ENCODE measurements around the gene B3GALT5.
"Not testable (repeated sequence)": the region's sequence is repeated elsewhere in the genome, so short reads cannot be mapped to it uniquely, and the experiment has no call there.

B3GALT5 gene

GRCh38 chr21:39669485-39669884 is 56.7 kb downstream of the B3GALT5 start:
- no peak for DNase-seq

GRCh38 chr21:39669976-39670661 is 57.4 kb downstream of the B3GALT5 start:
- DNase-seq: no peak

DNA sequence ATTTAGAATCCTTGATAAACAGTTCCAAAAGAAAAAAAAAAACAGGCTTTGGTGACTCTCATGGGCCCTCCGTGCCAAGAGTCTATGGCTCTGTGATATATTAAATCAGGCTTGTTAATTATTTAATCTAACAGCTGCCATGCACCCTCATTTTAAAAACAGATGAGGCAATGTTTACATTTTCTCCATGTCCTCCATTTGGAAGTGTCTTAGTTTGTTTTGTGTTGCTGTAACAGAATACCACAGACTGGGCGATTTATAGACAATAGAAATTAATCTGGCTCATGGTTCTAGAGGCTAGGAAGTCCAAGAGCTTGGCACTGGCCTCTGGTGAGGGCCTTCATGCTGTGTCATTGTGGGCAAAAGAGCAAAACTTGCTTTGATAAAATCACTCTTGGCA is 58.0 kb downstream of the B3GALT5 start:
- DNase-seq: no peak

GRCh38 chr21:39671986-39672385 is 59.2 kb downstream of the B3GALT5 start:
- no peak for DNase-seq

- no peak for DNase-seq
Observed at GRCh38 chr21:39673163-39673562, 60.4 kb downstream of the B3GALT5 start.

GRCh38 chr21:39673736-39674135 is 61.0 kb downstream of the B3GALT5 start:
- DNase-seq: no peak

GRCh38 chr21:39674801-39675200 is 62.1 kb downstream of the B3GALT5 start:
- no peak for DNase-seq

- DNase-seq: no peak
Observed at GRCh38 chr21:39675590-39675989, 62.9 kb downstream of the B3GALT5 start.

GRCh38 chr21:39675993-39676661 is 63.4 kb downstream of the B3GALT5 start:
- DNase-seq: no peak

DNA sequence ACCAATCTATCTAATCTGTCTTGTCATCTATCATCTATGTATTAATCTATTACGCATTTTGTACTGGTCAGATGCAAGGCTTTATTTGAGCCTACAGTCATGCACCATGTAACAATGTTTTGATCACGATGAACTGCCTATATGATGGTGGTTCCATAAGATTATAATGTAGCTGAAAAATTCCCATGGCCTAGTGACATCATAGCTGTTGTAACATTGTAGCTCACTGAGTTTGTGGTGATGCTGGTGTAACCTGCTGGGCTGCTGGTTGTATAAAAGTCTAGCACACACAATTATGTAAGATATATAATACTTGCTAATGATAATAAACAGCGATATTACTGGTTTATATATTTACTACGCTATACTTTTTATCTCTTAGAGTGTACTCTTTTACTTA is 67.5 kb downstream of the B3GALT5 start:
- DNase-seq: no peak

GRCh38 chr21:39681257-39681656 is 68.5 kb downstream of the B3GALT5 start:
- DNase-seq: no peak

DNA sequence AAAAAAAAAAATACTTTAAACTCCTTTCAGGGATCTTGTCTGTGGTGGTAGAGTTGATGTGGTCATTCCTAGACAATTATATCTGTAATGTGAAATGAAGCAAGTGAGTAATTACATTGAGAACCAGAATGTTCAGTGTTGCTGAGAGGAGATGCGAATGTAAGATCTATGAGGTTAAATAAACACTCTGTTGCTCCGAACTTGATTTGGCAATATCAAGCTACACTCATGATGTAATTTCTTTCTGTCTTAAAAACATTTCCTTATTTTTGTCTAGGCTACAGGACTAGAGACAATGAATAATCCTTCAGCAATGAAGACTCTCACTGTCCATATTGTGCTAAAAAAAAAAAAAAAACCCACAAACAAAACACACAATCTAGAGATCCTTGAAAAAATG is 69.1 kb downstream of the B3GALT5 start:
- DNase-seq: no peak

GRCh38 chr21:39685236-39685635 is 72.5 kb downstream of the B3GALT5 start:
- DNase-seq: no peak

GRCh38 chr21:39685991-39686390 is 73.3 kb downstream of the B3GALT5 start:
- no peak for DNase-seq

DNA sequence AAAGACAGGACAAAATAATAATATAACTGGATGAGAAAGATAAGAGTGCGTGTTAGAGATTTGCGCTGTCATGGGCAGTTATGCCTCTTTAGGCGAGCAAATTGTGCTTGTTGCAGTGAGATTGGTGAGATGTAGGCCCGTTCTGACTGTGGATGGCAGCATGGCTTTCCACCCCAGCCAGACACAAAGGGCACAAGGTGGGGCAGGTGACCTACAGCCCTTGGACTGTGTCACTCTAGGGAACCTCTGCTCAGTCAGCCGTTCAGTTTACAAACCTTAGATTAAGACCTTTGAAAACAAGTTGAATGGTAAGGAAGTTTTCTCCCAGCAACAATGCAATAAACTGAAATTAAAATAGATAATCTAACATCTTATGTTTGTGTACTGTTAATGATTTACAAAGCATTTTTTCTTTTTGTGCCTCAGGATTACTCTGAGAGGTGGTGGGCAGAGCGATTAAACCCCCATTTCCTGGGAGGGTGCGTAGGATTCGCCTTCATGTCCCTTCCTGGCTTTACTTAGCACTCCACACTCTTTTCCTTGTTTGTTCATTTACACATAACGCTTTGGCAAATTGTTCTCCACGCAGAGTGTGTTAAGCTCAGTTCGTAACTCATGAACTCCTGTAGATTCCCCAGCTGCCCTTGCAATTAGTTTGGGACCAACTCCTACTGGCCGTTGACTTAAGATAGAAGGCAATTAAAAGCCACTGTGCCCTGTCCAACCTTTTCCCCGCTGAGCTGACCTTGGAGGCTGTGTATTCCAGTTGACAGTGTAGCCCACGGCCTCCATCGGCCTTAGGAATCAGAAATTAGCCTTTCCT is 74.1 kb downstream of the B3GALT5 start:
- no peak for DNase-seq

GRCh38 chr21:39688010-39688409 is 75.3 kb downstream of the B3GALT5 start:
- DNase-seq: no peak

DNA sequence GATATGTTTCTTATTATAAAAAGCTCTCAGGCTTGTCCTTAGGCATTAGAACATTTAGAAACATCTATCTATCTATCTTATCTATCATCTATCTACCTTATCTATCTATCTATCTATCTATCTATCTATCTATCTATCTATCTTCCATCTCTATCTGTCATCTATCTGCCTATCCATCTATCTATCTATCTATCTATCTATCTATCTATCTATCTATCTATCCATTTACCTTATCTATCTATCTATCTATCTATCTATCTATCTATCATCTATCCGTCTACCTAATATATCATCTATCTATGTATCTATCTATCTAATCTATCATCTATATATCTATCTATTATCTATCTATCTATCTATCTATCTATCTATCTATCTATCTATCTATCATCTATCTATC is 77.1 kb downstream of the B3GALT5 start:
- not testable (repeated sequence) for DNase-seq

- no peak for DNase-seq
Observed at GRCh38 chr21:39690454-39690853, 77.7 kb downstream of the B3GALT5 start.

GRCh38 chr21:39694750-39695149 is 82.0 kb downstream of the B3GALT5 start:
- DNase-seq: no peak

GRCh38 chr21:39696196-39696595 is 83.5 kb downstream of the B3GALT5 start:
- no peak for DNase-seq

DNA sequence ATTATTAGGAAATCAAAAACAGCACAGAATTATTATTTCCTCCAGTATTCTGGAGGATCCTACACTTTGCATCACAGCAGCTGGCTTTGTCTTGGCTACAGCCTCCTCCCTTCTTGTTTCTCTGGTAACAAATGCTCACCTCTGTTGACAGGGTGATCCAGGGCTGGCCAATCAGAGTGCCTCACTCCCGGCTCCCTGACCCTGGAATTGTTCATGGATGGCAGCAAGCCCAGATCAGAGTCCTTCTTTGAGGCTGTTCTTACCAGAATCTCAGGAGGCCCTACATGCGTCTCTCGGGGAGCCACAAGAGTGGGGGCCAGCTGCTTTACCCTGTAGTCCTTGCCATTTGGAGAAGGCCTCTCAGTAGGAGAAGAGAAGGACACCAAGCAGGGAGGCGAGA is 83.9 kb downstream of the B3GALT5 start:
- no peak for DNase-seq

DNA sequence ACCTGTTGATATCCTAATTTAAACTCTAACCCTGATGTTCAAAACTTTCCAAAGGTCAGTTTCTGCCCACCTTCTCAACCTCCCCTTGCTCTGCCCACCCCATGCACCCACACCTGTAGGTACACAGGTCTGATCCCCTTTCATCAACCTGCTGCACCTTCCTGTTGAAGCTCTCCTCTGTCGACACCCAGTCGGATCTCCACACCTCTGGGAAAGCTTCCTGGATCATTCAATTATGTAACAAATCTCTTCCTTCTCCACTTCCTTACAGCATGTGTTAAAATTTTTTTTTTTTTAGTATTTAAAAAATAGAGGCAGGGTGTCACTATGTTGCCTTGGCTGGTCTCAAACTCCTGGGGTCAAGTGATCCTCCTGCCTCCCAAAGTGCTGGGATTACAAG is 87.6 kb downstream of the B3GALT5 start:
- no peak for DNase-seq

GRCh38 chr21:39703578-39703977 is 90.8 kb downstream of the B3GALT5 start:
- no peak for DNase-seq

DNA sequence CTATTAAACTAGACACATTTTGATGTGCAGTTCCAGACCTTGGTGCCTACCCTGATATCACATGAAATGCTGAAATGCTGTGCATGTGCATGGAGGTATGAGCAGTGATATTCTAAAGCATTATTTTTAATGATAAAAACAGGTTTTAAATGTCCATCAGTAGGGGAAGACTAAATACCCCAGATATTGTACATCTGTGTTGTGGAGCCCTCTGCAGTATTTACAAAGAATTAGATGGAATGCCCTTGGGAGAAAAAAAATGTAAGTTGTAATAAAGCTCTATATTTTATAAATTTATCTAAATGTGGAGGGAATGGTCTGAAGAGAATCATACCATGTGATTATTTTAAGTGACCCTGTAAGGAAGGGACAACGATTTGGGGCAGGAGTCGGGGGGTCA is 93.1 kb downstream of the B3GALT5 start:
- no peak for DNase-seq
